ENCODE measurements around the gene TBC1D19.

DNA sequence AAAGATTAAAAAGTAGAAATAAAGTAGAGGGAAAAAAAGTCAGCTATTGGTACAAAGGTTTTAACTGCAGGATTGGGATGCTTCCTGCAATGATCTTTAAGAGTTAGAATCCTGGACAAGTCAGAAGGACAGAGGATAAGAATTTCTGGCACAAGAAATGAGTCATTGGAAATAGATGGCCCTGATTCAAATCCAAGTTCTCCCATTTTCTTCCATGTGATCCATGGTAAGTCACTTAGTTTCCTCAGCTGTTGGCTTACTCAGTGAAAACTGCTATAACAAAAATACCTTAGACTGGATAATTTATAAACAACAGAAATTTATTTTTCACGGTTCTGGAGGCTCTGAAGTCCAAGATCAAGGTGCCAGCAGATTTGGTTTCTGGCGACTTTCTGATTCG, 13.3 kb upstream of the TBC1D19 start:
- TF ChIP-seq, protein P1, sequence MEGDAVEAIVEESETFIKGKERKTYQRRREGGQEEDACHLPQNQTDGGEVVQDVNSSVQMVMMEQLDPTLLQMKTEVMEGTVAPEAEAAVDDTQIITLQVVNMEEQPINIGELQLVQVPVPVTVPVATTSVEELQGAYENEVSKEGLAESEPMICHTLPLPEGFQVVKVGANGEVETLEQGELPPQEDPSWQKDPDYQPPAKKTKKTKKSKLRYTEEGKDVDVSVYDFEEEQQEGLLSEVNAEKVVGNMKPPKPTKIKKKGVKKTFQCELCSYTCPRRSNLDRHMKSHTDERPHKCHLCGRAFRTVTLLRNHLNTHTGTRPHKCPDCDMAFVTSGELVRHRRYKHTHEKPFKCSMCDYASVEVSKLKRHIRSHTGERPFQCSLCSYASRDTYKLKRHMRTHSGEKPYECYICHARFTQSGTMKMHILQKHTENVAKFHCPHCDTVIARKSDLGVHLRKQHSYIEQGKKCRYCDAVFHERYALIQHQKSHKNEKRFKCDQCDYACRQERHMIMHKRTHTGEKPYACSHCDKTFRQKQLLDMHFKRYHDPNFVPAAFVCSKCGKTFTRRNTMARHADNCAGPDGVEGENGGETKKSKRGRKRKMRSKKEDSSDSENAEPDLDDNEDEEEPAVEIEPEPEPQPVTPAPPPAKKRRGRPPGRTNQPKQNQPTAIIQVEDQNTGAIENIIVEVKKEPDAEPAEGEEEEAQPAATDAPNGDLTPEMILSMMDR (IDR thresholded peaks at IDR 0.05; ENCODE audit: poor library complexity), result no peak
- no peak for TF ChIP-seq EZH2 (IDR thresholded peaks at IDR 0.05; ENCODE audit: borderline replicate concordance)

All from hepatocyte (in vitro differentiated cells).